Measurements from ENCODE around the gene LY6G5B. TPM values are rescaled to one million over a fixed set of nuclear protein-coding genes. Genes with fewer than 3 reads are reported as not detected.
"Not testable (repeated sequence)": the region's sequence is repeated elsewhere in the genome, so short reads cannot be mapped to it uniquely, and the experiment has no call there.

LY6G5B gene
- total and polyA plus RNA-seq, 7 donors = 0.60 to 10.0 (median 6.5) TPM; not detected in 1

DNA sequence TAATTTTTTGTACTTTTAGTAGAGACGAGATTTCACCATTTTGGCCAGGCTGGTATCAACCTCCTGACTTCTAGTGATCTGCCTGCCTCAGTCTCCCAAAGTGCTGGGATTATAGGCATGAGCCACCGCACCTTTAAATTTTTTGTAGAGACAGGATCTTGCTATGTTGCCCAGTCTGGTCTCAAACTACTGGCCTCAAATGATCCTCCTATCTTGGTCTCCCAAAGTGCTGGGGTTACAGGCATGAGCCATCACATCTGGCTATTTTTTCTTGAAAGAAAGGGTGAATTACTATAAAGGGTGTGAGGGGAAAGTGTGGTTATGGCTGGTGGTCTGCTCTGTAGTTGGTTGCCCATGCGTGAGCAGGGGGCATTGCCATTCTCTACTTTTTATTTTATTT, 38.4 kb downstream of the LY6G5B start:
- Histone ChIP-seq H3K4me1 (peaks cover 0 to 7% (median 2%) of the 10 kb centered on the region in 4 donors), H3K27me3 (no peaks in the 10 kb centered on the region), H3K4me3 (no peak overlapping the region), H3K9me3 (no peaks in the 10 kb centered on the region), H3K27ac (no peak overlapping the region), H3K36me3 (no peaks in the 10 kb centered on the region)
- intact Hi-C loops (cut with DNase I) = loop anchor here (5.0 to 10.0 kb wide), 2 partner anchors 84 to 163 kb away; partner anchors contain the start of genes ATP6V1G2, DDX39B and NFKBIL1
- TF ChIP-seq POLR2A (IDR thresholded peaks at IDR 0.05) (no peak), EP300 (IDR thresholded peaks at IDR 0.05) (no peak), POLR2AphosphoS5 (IDR thresholded peaks at IDR 0.05) (no peak)
- TF ChIP-seq, protein P1, sequence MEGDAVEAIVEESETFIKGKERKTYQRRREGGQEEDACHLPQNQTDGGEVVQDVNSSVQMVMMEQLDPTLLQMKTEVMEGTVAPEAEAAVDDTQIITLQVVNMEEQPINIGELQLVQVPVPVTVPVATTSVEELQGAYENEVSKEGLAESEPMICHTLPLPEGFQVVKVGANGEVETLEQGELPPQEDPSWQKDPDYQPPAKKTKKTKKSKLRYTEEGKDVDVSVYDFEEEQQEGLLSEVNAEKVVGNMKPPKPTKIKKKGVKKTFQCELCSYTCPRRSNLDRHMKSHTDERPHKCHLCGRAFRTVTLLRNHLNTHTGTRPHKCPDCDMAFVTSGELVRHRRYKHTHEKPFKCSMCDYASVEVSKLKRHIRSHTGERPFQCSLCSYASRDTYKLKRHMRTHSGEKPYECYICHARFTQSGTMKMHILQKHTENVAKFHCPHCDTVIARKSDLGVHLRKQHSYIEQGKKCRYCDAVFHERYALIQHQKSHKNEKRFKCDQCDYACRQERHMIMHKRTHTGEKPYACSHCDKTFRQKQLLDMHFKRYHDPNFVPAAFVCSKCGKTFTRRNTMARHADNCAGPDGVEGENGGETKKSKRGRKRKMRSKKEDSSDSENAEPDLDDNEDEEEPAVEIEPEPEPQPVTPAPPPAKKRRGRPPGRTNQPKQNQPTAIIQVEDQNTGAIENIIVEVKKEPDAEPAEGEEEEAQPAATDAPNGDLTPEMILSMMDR (IDR thresholded peaks at IDR 0.05) = no peak
- no peak for DNase-seq
- 95 to 96% methylated on average over 3 of the region's 3 CpGs for WGBS, 2 donors

DNA sequence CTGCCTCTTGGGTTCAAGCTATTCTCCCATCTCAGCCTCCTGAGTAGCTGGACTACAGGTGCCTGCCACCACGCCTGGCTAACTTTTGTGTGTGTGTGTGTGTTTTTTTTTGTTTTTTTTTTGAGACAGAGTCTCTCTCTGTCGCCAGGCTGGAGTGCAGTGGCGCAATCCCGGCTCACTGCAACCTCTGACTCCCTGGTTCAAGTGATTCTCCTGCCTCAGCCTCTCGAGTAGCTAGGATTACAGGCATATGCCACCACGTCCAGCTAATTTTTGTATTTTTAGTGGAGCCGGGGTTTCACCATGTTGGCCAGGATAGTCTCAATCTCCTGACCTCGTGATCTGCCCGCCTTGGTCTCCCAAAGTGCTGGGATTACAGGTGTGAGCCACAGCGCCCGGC, 39.4 kb downstream of the LY6G5B start:
- H3K9me3 ChIP-seq, H3K27ac ChIP-seq, H3K4me1 ChIP-seq, H3K4me3 ChIP-seq, DNase-seq, H3K27me3 ChIP-seq, H3K36me3 ChIP-seq: not testable (repeated sequence)
- WGBS, 2 donors = 92 to 93% methylated on average over 11 of the region's 11 CpGs
- intact Hi-C loops (cut with DNase I) = loop anchor here (5.0 to 10.0 kb wide), 2 partner anchors 83 to 164 kb away; partner anchors contain the start of genes ATP6V1G2, DDX39B and NFKBIL1

DNA sequence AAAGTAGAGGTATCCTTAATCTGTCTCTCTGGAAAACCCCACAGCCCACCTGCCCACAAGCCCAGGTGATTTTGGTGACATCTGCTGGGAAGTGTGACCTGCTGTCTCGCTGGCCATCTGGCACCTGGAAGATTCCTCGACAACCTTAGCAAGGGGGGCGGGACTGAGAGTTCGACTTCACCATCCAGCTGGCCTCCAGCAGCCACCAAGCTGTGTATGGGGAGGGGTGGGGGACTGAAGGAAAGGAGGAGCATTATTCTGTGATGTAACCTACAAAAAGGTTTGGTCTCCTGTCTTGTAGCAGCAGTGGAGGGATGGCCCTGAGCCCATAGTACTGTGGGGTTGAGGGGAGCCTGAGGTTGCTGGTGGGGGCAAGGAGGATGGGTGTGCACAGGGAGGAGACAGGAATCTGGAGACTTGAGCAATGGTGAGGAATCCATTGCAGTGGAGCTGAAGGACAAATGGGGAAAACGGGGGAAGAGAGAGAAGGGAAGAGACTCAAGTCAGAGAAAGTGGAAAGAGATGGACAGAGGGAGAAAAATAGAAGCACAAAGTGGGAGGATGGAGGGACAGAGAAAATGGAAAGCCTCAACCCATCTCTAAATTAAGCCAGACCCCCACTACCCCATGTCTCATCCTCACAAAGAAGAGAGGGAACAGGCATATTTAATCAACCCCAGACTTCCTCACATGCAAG, 40.9 kb downstream of the LY6G5B start:
- H3K9me3 ChIP-seq = no peaks in the 10 kb centered on the region
- H3K36me3 ChIP-seq = no peaks in the 10 kb centered on the region
- H3K27me3 ChIP-seq = no peaks in the 10 kb centered on the region
- no peak overlapping the region for H3K27ac ChIP-seq
- intact Hi-C loops (cut with DNase I) = no loop called here
- WGBS, 2 donors = 70 to 71% methylated on average over 5 of the region's 5 CpGs
- DNase-seq = no peak
- TF ChIP-seq, protein P1 (IDR thresholded peaks at IDR 0.05) = no peak
- TF ChIP-seq POLR2AphosphoS5 (IDR thresholded peaks at IDR 0.05) (no peak), POLR2A (IDR thresholded peaks at IDR 0.05) (no peak), EP300 (IDR thresholded peaks at IDR 0.05) (no peak)
- H3K4me1 ChIP-seq = peaks cover 0 to 11% (median 9%) of the 10 kb centered on the region in 4 donors
- no peak overlapping the region for H3K4me3 ChIP-seq

DNA sequence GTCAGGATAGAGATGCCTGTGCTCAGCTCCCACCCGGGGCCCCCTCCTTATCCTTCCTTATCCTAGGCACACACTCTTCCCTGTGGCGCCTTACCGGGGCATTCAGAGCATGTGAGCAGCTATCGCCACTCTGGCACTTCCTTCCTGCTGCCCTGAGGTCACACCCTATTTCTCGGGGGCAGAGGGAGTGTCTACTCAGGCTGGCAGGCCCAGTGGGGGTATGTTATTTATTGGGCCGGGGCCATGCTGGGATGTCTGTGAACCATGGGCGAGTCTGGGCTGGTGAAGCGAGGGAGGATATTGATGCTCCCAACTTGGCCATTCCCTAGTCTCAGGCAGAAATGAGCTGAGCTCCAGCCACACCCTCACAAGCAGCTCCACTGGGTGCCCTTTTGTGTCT, 41.5 kb downstream of the LY6G5B start:
- H3K4me1 ChIP-seq = peaks cover 0 to 11% (median 10%) of the 10 kb centered on the region in 4 donors
- H3K36me3 ChIP-seq = no peaks in the 10 kb centered on the region
- H3K4me3 ChIP-seq = no peak overlapping the region
- H3K9me3 ChIP-seq = no peaks in the 10 kb centered on the region
- no peaks in the 10 kb centered on the region for H3K27me3 ChIP-seq
- intact Hi-C loops (cut with DNase I) = no loop called here
- H3K27ac ChIP-seq = no peak overlapping the region
- DNase-seq = no peak
- WGBS, 2 donors = 17 to 44% methylated on average over 8 of the region's 8 CpGs
- TF ChIP-seq, protein P1 (IDR thresholded peaks at IDR 0.05) = no peak
- no peak for TF ChIP-seq POLR2A (IDR thresholded peaks at IDR 0.05)
- TF ChIP-seq POLR2AphosphoS5 (IDR thresholded peaks at IDR 0.05) = no peak
- TF ChIP-seq EP300 (IDR thresholded peaks at IDR 0.05) = no peak

DNA sequence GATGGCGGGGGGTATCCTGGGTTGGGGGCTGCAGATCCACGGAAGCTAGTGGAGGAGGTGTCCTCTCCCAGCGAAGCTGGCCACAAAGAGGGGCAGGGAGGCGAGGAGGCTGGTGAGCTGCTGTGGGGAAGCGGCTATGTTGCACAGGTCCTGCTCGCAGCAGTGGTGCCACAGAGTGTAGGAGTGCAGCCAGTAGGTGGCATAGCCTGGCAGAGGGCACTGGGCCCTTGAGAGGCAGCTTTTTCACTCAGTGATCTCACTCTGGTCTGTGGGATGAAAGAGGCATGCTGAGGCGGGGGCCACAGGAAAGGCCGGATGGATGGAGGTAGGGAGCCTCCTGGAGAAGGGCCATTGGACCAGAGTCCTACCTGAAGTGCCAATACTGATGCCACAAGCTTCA, 42.5 kb downstream of the LY6G5B start:
- Histone ChIP-seq H3K27ac (no peak overlapping the region), H3K4me3 (no peak overlapping the region), H3K9me3 (no peaks in the 10 kb centered on the region), H3K4me1 (peaks cover 0 to 11% (median 10%) of the 10 kb centered on the region in 4 donors), H3K36me3 (no peaks in the 10 kb centered on the region), H3K27me3 (no peaks in the 10 kb centered on the region)
- 81 to 83% methylated on average over 8 of the region's 8 CpGs for WGBS, 2 donors
- TF ChIP-seq POLR2A (IDR thresholded peaks at IDR 0.05) = no peak
- no peak for TF ChIP-seq EP300 (IDR thresholded peaks at IDR 0.05)
- TF ChIP-seq POLR2AphosphoS5 (IDR thresholded peaks at IDR 0.05) = no peak
- TF ChIP-seq, protein P1 (IDR thresholded peaks at IDR 0.05) = no peak
- intact Hi-C loops (cut with DNase I) = no loop called here
- DNase-seq = no peak

Data from sigmoid colon (tissue), 7 donors.